WTC11 (cell line): ENCODE measurements around the gene GPX4.

Experiments used
- ESRRA ChIP-seq: sonication (generic); formaldehyde crosslinking; IDR thresholded peaks from 2 replicates; pipeline ENCODE4 v1.8.1; 2022; ENCODE audit warnings: mild to moderate bottlenecking, missing genetic modification reagents, borderline replicate concordance
- FOXK1 ChIP-seq: sonication (generic); formaldehyde crosslinking; IDR thresholded peaks from 2 replicates; pipeline ENCODE4 v1.8.0; 2022; ENCODE audit warnings: mild to moderate bottlenecking, moderate library complexity, missing genetic modification reagents
- MYBL2 ChIP-seq: sonication (generic); formaldehyde crosslinking; IDR thresholded peaks from 2 replicates; pipeline ENCODE4 v1.8.1; 2023; ENCODE audit warnings: mild to moderate bottlenecking, moderate library complexity, missing genetic modification reagents
- NFATC4 ChIP-seq: fragments of 250-450 bp; sonication (Bioruptor Pico); IDR thresholded peaks from 2 replicates; pipeline ENCODE4 v1.9.0; 2021; ENCODE audit warnings: mild to moderate bottlenecking
- SMAD4 ChIP-seq: sonication (generic); formaldehyde crosslinking; IDR thresholded peaks from 2 replicates; pipeline ENCODE4 v1.8.0; 2022; ENCODE audit warnings: mild to moderate bottlenecking, missing genetic modification reagents
- TF ChIP-seq, protein P1 (sequence below): fragments of 200-600 bp; IDR thresholded peaks from 2 replicates; pipeline ENCODE4 v1.8.0; 2022; ENCODE audit warnings: antibody characterized with exemption
- TF ChIP-seq, protein P2 (sequence below): sonication (generic); formaldehyde crosslinking; IDR thresholded peaks from 2 replicates; pipeline ENCODE4 v1.8.1; 2023; ENCODE audit warnings: mild to moderate bottlenecking, moderate library complexity, missing genetic modification reagents
- TF ChIP-seq, protein P3 (sequence below): fragments of 250-450 bp; sonication (Bioruptor Pico); IDR thresholded peaks from 2 replicates; pipeline ENCODE4 v1.9.0; 2021; ENCODE audit warnings: mild to moderate bottlenecking
- TF ChIP-seq, protein P4 (sequence below): sonication (generic); formaldehyde crosslinking; conservative IDR thresholded peaks from 2 replicates; pipeline ENCODE4 v1.8.1; 2023; ENCODE audit warnings: mild to moderate bottlenecking, low read depth, missing genetic modification reagents, moderate library complexity

DNA sequence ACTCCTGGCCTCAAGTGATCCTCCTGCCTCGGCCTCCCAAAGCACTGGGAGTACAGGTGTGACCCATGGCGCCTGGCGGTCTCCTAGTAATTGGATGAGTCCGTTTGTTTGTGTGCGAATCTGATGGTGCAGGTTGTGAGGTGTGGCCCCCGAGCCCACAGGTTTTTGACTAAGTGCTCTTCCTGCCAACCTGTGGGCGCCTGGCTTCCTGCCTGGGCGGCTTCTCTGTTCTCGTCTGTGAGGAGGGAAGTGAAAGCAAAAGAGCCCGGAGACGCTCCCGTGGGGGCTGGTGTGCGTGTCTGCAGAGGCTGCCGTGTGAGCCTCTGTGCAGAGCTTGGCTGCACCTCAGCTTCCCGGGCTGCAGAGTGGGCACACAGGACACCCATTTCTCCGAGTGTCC lies 26.8 kb upstream of the GPX4 start:
- TF ChIP-seq, protein P1, sequence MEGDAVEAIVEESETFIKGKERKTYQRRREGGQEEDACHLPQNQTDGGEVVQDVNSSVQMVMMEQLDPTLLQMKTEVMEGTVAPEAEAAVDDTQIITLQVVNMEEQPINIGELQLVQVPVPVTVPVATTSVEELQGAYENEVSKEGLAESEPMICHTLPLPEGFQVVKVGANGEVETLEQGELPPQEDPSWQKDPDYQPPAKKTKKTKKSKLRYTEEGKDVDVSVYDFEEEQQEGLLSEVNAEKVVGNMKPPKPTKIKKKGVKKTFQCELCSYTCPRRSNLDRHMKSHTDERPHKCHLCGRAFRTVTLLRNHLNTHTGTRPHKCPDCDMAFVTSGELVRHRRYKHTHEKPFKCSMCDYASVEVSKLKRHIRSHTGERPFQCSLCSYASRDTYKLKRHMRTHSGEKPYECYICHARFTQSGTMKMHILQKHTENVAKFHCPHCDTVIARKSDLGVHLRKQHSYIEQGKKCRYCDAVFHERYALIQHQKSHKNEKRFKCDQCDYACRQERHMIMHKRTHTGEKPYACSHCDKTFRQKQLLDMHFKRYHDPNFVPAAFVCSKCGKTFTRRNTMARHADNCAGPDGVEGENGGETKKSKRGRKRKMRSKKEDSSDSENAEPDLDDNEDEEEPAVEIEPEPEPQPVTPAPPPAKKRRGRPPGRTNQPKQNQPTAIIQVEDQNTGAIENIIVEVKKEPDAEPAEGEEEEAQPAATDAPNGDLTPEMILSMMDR: no peak
- no peak for TF ChIP-seq ESRRA (CRISPR knock-in tag)
- TF ChIP-seq, protein P2, sequence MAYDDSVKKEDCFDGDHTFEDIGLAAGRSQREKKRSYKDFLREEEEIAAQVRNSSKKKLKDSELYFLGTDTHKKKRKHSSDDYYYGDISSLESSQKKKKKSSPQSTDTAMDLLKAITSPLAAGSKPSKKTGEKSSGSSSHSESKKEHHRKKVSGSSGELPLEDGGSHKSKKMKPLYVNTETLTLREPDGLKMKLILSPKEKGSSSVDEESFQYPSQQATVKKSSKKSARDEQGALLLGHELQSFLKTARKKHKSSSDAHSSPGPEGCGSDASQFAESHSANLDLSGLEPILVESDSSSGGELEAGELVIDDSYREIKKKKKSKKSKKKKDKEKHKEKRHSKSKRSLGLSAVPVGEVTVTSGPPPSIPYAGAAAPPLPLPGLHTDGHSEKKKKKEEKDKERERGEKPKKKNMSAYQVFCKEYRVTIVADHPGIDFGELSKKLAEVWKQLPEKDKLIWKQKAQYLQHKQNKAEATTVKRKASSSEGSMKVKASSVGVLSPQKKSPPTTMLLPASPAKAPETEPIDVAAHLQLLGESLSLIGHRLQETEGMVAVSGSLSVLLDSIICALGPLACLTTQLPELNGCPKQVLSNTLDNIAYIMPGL (CRISPR knock-in tag): no peak
- TF ChIP-seq, protein P3, sequence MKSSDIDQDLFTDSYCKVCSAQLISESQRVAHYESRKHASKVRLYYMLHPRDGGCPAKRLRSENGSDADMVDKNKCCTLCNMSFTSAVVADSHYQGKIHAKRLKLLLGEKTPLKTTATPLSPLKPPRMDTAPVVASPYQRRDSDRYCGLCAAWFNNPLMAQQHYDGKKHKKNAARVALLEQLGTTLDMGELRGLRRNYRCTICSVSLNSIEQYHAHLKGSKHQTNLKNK (CRISPR knock-in tag): no peak
- TF ChIP-seq MYBL2 (CRISPR knock-in tag): no peak
- TF ChIP-seq SMAD4 (CRISPR knock-in tag): no peak
- no peak for TF ChIP-seq FOXK1 (CRISPR knock-in tag)
- no peak for TF ChIP-seq NFATC4
- TF ChIP-seq, protein P4, sequence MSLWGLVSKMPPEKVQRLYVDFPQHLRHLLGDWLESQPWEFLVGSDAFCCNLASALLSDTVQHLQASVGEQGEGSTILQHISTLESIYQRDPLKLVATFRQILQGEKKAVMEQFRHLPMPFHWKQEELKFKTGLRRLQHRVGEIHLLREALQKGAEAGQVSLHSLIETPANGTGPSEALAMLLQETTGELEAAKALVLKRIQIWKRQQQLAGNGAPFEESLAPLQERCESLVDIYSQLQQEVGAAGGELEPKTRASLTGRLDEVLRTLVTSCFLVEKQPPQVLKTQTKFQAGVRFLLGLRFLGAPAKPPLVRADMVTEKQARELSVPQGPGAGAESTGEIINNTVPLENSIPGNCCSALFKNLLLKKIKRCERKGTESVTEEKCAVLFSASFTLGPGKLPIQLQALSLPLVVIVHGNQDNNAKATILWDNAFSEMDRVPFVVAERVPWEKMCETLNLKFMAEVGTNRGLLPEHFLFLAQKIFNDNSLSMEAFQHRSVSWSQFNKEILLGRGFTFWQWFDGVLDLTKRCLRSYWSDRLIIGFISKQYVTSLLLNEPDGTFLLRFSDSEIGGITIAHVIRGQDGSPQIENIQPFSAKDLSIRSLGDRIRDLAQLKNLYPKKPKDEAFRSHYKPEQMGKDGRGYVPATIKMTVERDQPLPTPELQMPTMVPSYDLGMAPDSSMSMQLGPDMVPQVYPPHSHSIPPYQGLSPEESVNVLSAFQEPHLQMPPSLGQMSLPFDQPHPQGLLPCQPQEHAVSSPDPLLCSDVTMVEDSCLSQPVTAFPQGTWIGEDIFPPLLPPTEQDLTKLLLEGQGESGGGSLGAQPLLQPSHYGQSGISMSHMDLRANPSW (CRISPR knock-in tag): no peak
